ENCODE data around the gene FBXO36. TPM values are rescaled to one million over a fixed set of nuclear protein-coding genes. Genes with fewer than 3 reads are reported as not detected.

Gene FBXO36
- total RNA-seq, 1 donor from 2014 or later, result 3.6 TPM

GRCh38 chr2:230048010-230048671, 125.8 kb downstream of the FBXO36 start:
- no peak overlapping the region for H3K4me3 Mint-ChIP-seq (ENCODE audit: unreplicated experiment)
- no peaks in the 10 kb centered on the region for H3K4me1 Mint-ChIP-seq (ENCODE audit: unreplicated experiment)
- no peak for TF ChIP-seq CTCF (IDR thresholded peaks at IDR 0.05; ENCODE audit: unreplicated experiment)

GRCh38 chr2:230050136-230050535, 127.8 kb downstream of the FBXO36 start:
- Mint-ChIP-seq H3K9me3 (ENCODE audit: unreplicated experiment) (no peaks in the 10 kb centered on the region), H3K36me3 (ENCODE audit: low read depth, unreplicated experiment) (no peaks in the 10 kb centered on the region), H3K27ac (ENCODE audit: unreplicated experiment) (no peak overlapping the region), H3K4me3 (ENCODE audit: unreplicated experiment) (no peak overlapping the region), H3K4me1 (ENCODE audit: unreplicated experiment) (no peaks in the 10 kb centered on the region), H3K27me3 (ENCODE audit: unreplicated experiment) (peaks cover 1% of the 10 kb centered on the region)
- no peak for TF ChIP-seq CTCF (IDR thresholded peaks at IDR 0.05; ENCODE audit: unreplicated experiment)
- no peak for DNase-seq (ENCODE audit: low spot score)

More at GRCh38 chr2:230048010-230048671, 125.8 kb downstream of the FBXO36 start:
- H3K9me3 Mint-ChIP-seq (ENCODE audit: unreplicated experiment), result no peaks in the 10 kb centered on the region
- H3K27me3 Mint-ChIP-seq (ENCODE audit: unreplicated experiment), result peaks cover 4% of the 10 kb centered on the region
- DNase-seq (ENCODE audit: low spot score), result no peak
- no peak overlapping the region for H3K27ac Mint-ChIP-seq (ENCODE audit: unreplicated experiment)
- H3K36me3 Mint-ChIP-seq (ENCODE audit: low read depth, unreplicated experiment), result no peaks in the 10 kb centered on the region

GRCh38 chr2:230052299-230052698, 130.0 kb downstream of the FBXO36 start:
- DNase-seq (ENCODE audit: low spot score), result no peak
- Mint-ChIP-seq H3K4me3 (ENCODE audit: unreplicated experiment) (no peak overlapping the region), H3K36me3 (ENCODE audit: low read depth, unreplicated experiment) (no peaks in the 10 kb centered on the region), H3K9me3 (ENCODE audit: unreplicated experiment) (no peaks in the 10 kb centered on the region), H3K27me3 (ENCODE audit: unreplicated experiment) (no peaks in the 10 kb centered on the region), H3K4me1 (ENCODE audit: unreplicated experiment) (no peaks in the 10 kb centered on the region), H3K27ac (ENCODE audit: unreplicated experiment) (no peak overlapping the region)
- no peak for TF ChIP-seq CTCF (IDR thresholded peaks at IDR 0.05; ENCODE audit: unreplicated experiment)

- H3K27me3 Mint-ChIP-seq (ENCODE audit: unreplicated experiment), result no peaks in the 10 kb centered on the region
- DNase-seq (ENCODE audit: low spot score), result no peak
- H3K9me3 Mint-ChIP-seq (ENCODE audit: unreplicated experiment), result no peaks in the 10 kb centered on the region
- H3K4me3 Mint-ChIP-seq (ENCODE audit: unreplicated experiment), result no peak overlapping the region
- H3K4me1 Mint-ChIP-seq (ENCODE audit: unreplicated experiment), result no peaks in the 10 kb centered on the region
- H3K27ac Mint-ChIP-seq (ENCODE audit: unreplicated experiment), result no peak overlapping the region
- no peaks in the 10 kb centered on the region for H3K36me3 Mint-ChIP-seq (ENCODE audit: low read depth, unreplicated experiment)
- TF ChIP-seq CTCF (IDR thresholded peaks at IDR 0.05; ENCODE audit: unreplicated experiment), result no peak
These were observed 131.6 kb downstream of the FBXO36 start for GRCh38 chr2:230053753-230054478.

- Mint-ChIP-seq H3K9me3 (ENCODE audit: unreplicated experiment) (no peaks in the 10 kb centered on the region), H3K4me1 (ENCODE audit: unreplicated experiment) (no peaks in the 10 kb centered on the region), H3K27ac (ENCODE audit: unreplicated experiment) (no peak overlapping the region), H3K27me3 (ENCODE audit: unreplicated experiment) (peaks cover 1% of the 10 kb centered on the region), H3K36me3 (ENCODE audit: low read depth, unreplicated experiment) (no peaks in the 10 kb centered on the region), H3K4me3 (ENCODE audit: unreplicated experiment) (no peak overlapping the region)
- TF ChIP-seq CTCF (IDR thresholded peaks at IDR 0.05; ENCODE audit: unreplicated experiment), result no peak
- DNase-seq (ENCODE audit: low spot score), result no peak
These were observed 138.5 kb downstream of the FBXO36 start for GRCh38 chr2:230060672-230061293.
